A549 treated with AZD9567 at 1 μM for 4 hours (cell line): ENCODE measurements around the gene IPO8. TPM values are rescaled to one million over a fixed set of nuclear protein-coding genes. Genes with fewer than 3 reads are reported as not detected.

Experiments
- total RNA-seq: library from RNA; stranded (reverse); fragments of 200-300 nt; extraction: Qiagen RNA extraction; gene quantifications from 5 replicates; pipeline ENCODE4 v1.2.3, GENCODE V29; 2022; ENCODE audit not compliant: insufficient read depth

Gene IPO8
- total RNA-seq = 12.3 to 22.6 TPM (median 14.4 TPM) in 5 replicates

DNA sequence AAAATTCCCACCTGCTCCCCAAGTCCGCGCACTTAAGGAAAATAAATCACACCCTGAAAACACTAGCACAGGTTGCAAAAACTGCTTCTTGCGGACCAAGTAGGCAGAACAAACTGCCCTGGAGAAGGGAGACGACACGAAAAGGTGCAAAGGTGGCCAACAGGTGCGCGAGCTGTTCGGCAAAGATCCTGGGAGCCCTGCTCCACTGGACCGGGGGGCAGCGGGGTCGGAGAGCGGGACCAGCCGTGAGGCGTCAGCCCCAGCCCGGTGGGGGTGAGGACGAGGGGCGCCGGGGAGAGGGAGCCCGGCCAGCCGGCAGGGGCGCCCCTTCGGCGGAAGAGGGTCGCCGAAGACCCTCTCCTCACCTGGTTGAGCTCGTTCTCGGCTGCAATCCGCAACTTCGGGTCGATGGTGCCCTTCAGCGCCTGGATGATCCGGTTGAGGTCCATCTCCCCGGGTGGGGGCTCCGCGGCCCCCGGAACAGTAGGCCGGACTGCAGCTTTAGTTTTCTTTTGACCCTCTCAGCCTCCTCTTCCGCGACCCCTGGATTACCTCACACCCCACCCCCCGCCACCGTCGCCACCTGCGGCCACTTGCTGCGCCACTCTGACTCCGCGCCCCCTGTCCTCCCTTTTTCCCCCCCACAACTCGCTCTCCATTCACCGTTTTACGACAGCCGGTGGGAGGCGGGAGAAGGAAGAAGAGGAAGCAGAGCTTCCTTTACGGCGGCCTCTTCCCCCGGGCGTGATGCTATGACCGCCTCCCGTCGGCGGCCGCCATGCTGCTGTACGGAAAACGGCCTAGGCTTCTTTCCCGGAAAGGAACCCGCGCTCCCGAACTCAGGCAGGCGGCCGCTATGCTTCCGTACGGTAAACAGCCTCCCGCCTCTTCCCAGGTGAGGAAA lies at the start of gene IPO8:
Gene IPO8 (minus strand): TSS at position 671 of the 904 bp plus-strand sequence. CDS start 222 bp downstream, at position 449.

Other genes starting within 250 kb of the IPO8 start
- gene CAPRIN2, start 59.1 kb upstream of the IPO8 start, total RNA-seq = 24.6 to 39.5 TPM (median 33.9 TPM) in 5 replicates
- gene TSPAN11, start 230.9 kb upstream of the IPO8 start, total RNA-seq = 0.02 to 0.08 TPM (median 0.04 TPM) in 4 of 5 replicates, not detected in the other